GM21528 (cell line): ENCODE results near the gene PCDHGA6.
"Not testable (repeated sequence)": the region's sequence is repeated elsewhere in the genome, so short reads cannot be mapped to it uniquely, and the experiment has no call there.

Source experiments
- ATAC-seq: cut with Tn5 transposase; IDR thresholded peaks from one replicate; pipeline ENCODE4 v1.9.1; 2021; ENCODE audit warnings: mild to moderate bottlenecking, moderate library complexity; ENCODE audit not compliant: unreplicated experiment, low FRiP score

Gene PCDHGA6

DNA sequence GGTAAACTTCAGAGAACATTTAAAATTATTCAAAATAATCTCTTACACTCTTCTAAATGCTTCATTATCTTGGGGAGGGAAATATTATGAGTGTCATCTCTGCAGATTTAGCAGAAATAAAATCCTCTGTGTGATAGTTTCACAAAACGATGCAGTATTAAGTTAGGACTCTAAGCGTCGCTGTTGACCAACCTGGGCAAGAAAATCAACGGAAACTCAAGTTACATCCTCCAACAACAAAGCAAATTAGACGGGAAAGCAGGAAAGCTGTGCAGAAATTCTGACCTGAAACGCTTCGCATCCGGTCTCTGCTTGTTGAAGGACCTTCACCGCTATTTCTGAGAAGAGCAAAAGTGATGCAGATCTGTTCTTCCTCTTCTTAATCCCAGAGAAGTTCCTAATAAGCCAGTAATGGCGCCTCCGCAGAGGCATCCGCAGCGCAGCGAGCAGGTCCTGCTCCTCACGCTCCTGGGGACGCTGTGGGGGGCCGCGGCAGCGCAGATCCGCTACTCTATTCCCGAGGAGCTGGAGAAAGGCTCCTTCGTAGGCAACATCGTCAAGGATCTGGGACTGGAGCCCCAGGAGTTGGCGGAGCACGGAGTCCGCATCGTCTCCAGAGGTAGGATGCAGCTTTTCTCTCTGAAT is at the start of gene PCDHGA6:
Gene PCDHGA6, plus strand, starts transcription at position 219 of the 645 bp plus-strand sequence. Its CDS starts 193 bp downstream, at position 412.
- ATAC-seq, result no peak

- peak; percentile 67 for ATAC-seq
These were observed 47.4 kb upstream of the PCDHGA6 start for GRCh38 chr5:141326088-141326854.

DNA sequence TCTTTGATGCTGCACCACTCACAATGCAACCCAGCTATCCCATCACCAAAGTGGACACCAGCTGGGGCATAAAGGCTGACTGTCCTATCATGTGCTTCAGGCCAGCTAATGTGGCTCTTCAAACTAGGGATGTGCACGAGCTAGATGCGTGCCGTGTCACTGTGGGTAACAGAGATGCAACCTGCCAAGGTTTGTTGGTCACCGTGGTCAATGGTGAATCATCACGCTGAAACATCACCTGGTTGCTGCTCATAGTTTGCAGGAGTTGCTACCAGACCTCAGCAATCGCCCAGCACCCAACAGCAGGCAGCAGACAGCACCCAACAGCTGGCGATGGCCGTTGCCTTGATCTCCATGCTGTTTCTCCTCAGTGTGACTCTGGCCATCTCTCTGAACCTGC is 45.5 kb upstream of the PCDHGA6 start:
- no peak for ATAC-seq

GRCh38 chr5:141330299-141331080 is 43.2 kb upstream of the PCDHGA6 start, which contains the start of gene PCDHGA1:
Gene PCDHGA1 (plus strand): TSS chr5:141330514.
- no peak for ATAC-seq

GRCh38 chr5:141332571-141332970 is 41.1 kb upstream of the PCDHGA6 start:
- not testable (repeated sequence) for ATAC-seq

- ATAC-seq, result no peak
These were observed 35.0 kb upstream of the PCDHGA6 start, which contains the start of gene PCDHGA2 for GRCh38 chr5:141338538-141339306. Gene PCDHGA2 (plus strand): TSS chr5:141338760.

GRCh38 chr5:141340781-141341354 is 32.8 kb upstream of the PCDHGA6 start:
- not testable (repeated sequence) for ATAC-seq

DNA sequence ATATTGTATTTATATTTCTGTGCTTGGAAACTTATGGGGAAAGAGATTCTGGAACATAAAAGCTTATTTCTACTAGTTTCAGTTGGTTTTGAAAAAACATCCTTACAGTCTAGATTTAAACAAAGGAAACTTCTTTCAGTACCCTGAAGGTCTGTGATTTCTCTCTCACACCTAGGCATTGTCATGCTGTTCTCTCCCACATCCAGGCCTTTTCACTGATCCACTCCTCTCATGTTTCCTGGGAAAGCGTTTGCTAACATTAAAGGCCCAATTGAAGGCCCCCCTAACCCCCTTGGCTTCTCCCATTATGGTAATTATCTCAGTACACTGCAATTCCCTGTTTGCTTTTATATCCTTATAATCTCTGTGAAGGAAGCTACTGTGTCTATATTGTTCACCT is 30.9 kb upstream of the PCDHGA6 start:
- ATAC-seq, result no peak

GRCh38 chr5:141343242-141343952 is 30.3 kb upstream of the PCDHGA6 start, which contains the start of gene PCDHGA3:
Gene PCDHGA3 (plus strand): TSS chr5:141343829. CDS start chr5:141344034, 205 bp downstream.
- ATAC-seq, result no peak

DNA sequence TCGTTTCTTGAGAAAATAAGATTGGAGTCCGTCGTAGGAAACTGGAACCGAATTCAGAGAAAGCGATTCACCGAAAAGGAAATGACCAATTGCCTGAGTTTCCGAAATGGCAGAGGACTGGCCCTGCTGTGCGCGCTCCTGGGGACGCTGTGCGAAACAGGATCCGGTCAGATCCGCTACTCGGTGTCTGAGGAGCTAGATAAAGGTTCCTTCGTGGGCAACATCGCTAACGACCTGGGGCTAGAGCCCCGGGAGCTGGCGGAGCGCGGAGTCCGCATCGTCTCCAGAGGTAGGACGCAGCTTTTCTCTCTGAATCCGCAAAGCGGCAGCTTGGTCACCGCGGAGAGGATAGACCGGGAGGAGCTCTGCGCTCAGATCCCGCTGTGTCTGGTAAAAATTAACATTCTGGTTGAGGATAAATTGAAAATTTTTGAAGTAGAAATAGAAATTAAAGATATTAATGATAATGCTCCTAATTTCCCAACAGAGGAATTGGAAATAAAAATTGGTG is 29.7 kb upstream of the PCDHGA6 start:
- no peak for ATAC-seq

DNA sequence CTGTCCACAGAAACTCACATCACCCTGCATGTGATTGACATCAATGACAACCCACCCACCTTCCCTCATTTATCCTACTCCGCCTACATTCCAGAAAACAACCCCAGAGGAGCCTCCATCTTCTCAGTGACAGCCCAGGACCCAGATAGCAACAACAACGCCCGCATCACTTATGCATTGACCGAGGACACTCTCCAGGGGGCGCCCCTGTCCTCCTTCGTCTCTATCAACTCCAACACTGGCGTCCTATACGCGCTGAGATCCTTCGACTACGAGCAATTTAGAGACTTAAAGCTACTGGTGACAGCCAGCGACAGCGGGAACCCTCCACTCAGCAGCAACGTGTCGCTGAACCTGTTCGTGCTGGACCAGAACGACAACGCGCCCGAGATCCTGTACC is 28.4 kb upstream of the PCDHGA6 start:
- no peak for ATAC-seq

GRCh38 chr5:141346017-141346416 is 27.7 kb upstream of the PCDHGA6 start:
- ATAC-seq, result not testable (repeated sequence)

- ATAC-seq, result peak; percentile 55
These were observed 23.6 kb upstream of the PCDHGA6 start, which contains the start of gene PCDHGB1 for GRCh38 chr5:141349917-141350619. Gene PCDHGB1 (plus strand): TSS chr5:141350099. CDS start chr5:141350261, 162 bp downstream.

DNA sequence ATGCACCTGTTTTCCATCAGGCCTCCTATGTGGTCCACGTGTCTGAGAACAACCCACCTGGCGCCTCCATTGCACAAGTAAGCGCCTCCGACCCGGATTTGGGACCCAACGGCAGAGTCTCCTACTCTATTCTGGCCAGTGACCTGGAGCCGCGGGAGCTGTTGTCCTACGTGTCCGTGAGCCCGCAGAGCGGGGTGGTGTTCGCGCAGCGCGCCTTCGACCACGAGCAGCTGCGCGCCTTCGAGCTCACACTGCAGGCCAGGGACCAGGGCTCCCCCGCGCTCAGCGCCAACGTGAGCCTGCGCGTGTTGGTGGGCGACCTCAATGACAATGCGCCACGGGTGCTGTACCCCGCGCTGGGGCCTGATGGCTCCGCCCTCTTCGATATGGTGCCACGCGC is 22.1 kb upstream of the PCDHGA6 start:
- ATAC-seq, result no peak

DNA sequence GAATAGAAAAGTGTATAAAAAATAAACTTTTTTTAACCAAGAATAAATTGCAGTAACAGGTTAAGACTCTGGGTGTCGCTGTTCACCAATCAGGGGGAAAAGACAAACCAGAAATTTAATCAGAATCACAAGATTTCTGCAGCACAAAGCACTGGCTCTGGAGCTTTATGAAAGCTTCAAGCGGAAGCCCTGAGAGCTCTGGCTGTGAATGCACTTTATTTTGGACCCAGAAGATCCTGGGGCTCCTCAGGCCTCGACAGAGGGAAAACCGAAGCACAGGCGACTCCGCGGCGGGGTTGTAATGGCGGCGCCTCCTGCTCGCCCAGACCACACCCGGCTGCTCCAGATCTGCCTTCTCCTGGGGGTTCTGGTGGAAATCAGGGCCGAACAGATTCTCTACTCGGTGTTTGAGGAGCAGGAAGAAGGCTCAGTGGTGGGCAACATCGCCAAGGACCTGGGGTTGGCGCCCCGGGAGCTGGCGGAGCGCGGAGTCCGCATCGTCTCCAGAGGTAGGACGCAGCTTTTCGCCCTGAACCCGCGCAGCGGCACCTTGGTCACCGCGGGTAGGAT is 18.7 kb upstream of the PCDHGA6 start, which contains the start of gene PCDHGA4:
Gene PCDHGA4, plus strand, starts transcription at position 122 of the 570 bp plus-strand sequence. Its CDS starts 87 bp downstream, at position 209.
- ATAC-seq, result no peak

GRCh38 chr5:141355641-141356040 is 18.1 kb upstream of the PCDHGA6 start:
- no peak for ATAC-seq

GRCh38 chr5:141356133-141356532 is 17.6 kb upstream of the PCDHGA6 start:
- no peak for ATAC-seq

DNA sequence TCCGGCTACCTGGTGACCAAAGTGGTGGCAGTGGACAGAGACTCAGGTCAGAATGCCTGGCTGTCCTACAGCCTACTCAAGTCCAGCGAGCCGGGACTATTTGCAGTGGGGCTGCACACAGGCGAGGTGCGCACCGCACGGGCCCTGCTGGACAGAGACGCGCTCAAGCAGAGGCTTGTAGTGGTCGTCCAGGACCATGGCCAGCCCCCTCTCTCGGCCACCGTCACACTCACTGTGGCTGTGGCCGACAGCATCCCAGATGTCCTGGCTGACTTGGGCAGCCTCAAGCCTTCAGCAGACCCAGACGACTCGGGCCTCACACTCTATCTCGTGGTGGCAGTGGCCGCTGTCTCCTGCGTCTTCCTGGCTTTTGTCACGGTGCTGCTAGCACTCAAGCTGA is 16.7 kb upstream of the PCDHGA6 start:
- ATAC-seq, result no peak
